Endothelial cell of umbilical vein (primary cell): ENCODE results near the gene FAM131B. TPM values are rescaled to one million over a fixed set of nuclear protein-coding genes. Genes with fewer than 3 reads are reported as not detected.

Experiments
- BruUV-seq: library from RNA; stranded (reverse); fragments of 400-500 nt; replicated peaks from 2 replicates; lab custom pipeline; 2021; lab: Mats Ljungman, UMichigan
- CTCF ChIA-PET: fragments of 300-600, 350-600 bp; sonication (Branson Sonifier 250); formaldehyde crosslinking; loops from one replicate; lab custom pipeline; 2021; ENCODE audit warnings: antibody characterized with exemption, inconsistent platforms; lab: Charles Lee
- POLR2A ChIA-PET: fragments of 300-600, 350-600 bp; sonication (Branson Sonifier 250); formaldehyde crosslinking; loops from one replicate; lab custom pipeline; 2021; ENCODE audit warnings: antibody characterized with exemption, inconsistent platforms; lab: Charles Lee
- DNase-seq: peaks from one replicate; pipeline ENCODE4 v3.0.0-alpha.2; 2011; ENCODE audit warnings: low read depth, low spot score
- FAIRE-seq: peaks from 2 replicates; lab custom pipeline; 2011; peaks lifted over from hg19 to GRCh38; lab: Jason Lieb, UNC
- H2AFZ ChIP-seq: 2 replicates; pipeline ENCODE4 v1.6.0; 2012; ENCODE audit warnings: low read depth, low read length, control low read depth, inconsistent platforms
- H3K27ac ChIP-seq: 2 replicates; pipeline ENCODE4 v1.5.1; 2011; ENCODE audit warnings: low read depth, mild to moderate bottlenecking, control low read depth, low read length, moderate library complexity; ENCODE audit not compliant: insufficient read depth
- H3K27me3 ChIP-seq, 2 experiments: 2 replicates each; pipeline versions ENCODE4 v1.6.0 to v1.6.1; 2011; ENCODE audit warnings: low read length in 2 of 2, mixed read lengths in 1 of 2; ENCODE audit not compliant: control insufficient read depth in 2 of 2, insufficient read depth in 2 of 2
- H3K36me3 ChIP-seq, 2 experiments: 2 replicates in 1 of 2; 3 replicates in 1 of 2; pipeline ENCODE4 v1.5.1; 2011; ENCODE audit warnings: low read length in 2 of 2, mild to moderate bottlenecking in 1 of 2, moderate library complexity in 1 of 2; ENCODE audit not compliant: control insufficient read depth in 2 of 2, insufficient read depth in 2 of 2; ENCODE audit errors: extremely low read depth in 1 of 2
- H3K4me1 ChIP-seq: 3 replicates; pipeline ENCODE4 v1.5.1; 2011; ENCODE audit warnings: mild to moderate bottlenecking, low read length; ENCODE audit not compliant: control insufficient read depth, insufficient read depth; ENCODE audit errors: extremely low read depth
- H3K4me2 ChIP-seq: 2 replicates; pipeline ENCODE4 v1.6.1; 2011; ENCODE audit warnings: low read length, control low read depth, mixed read lengths; ENCODE audit not compliant: insufficient read depth
- H3K4me3 ChIP-seq, 3 experiments: fragments of 200-600 bp in 1 of 3; sonication (generic), shearing (Covaris generic) in 1 of 3; replicated peaks in 1 of 3; 2 replicates each; pipeline ENCODE4 v1.5.1; 2011 to 2016; ENCODE audit warnings: control low read depth in 3 of 3, low read length in 3 of 3, mild to moderate bottlenecking in 2 of 3, inconsistent platforms in 1 of 3, low read depth in 1 of 3, moderate library complexity in 1 of 3; ENCODE audit not compliant: insufficient read depth in 1 of 3
- H3K79me2 ChIP-seq: 2 replicates; pipeline ENCODE4 v1.6.0; 2012; ENCODE audit warnings: low read length, inconsistent platforms; ENCODE audit not compliant: control insufficient read depth, insufficient read depth
- H3K9ac ChIP-seq: replicated peaks from 2 replicates; pipeline ENCODE3; 2011; ENCODE audit warnings: low read length, control low read depth; ENCODE audit not compliant: insufficient read depth; ENCODE audit errors: extremely low read depth
- H3K9me1 ChIP-seq: replicated peaks from 3 replicates; pipeline ENCODE4 v1.6.0; 2011; ENCODE audit warnings: mild to moderate bottlenecking, low read length; ENCODE audit not compliant: control insufficient read depth, insufficient read depth; ENCODE audit errors: extremely low read depth
- H3K9me3 ChIP-seq: replicated peaks from 2 replicates; pipeline ENCODE4 v1.5.1; 2012; ENCODE audit warnings: low read length, inconsistent platforms; ENCODE audit not compliant: control insufficient read depth, insufficient read depth
- H4K20me1 ChIP-seq: replicated peaks from 2 replicates; pipeline ENCODE3; 2011; ENCODE audit warnings: mild to moderate bottlenecking, low read length; ENCODE audit not compliant: control insufficient read depth, insufficient read depth; ENCODE audit errors: extremely low read depth
- EZH2 ChIP-seq: IDR thresholded peaks from 2 replicates; pipeline ENCODE4 v1.6.1; 2012; ENCODE audit warnings: borderline replicate concordance, low read depth, mild to moderate bottlenecking, moderate library complexity, low read length, inconsistent platforms; ENCODE audit not compliant: severe bottlenecking
- FOS ChIP-seq: IDR thresholded peaks from 2 replicates; pipeline ENCODE4 v1.6.1; 2011; ENCODE audit warnings: mild to moderate bottlenecking, low read length, moderate library complexity, borderline replicate concordance; ENCODE audit not compliant: insufficient read depth
- GATA2 ChIP-seq: IDR thresholded peaks from 2 replicates; pipeline ENCODE4 v1.7.0; 2011; ENCODE audit warnings: low read depth, mild to moderate bottlenecking, moderate library complexity, mixed read lengths, low read length; ENCODE audit not compliant: insufficient read length, insufficient read depth
- JUN ChIP-seq: IDR thresholded peaks from 2 replicates; pipeline ENCODE4 v1.6.1; 2011; ENCODE audit warnings: borderline replicate concordance, low read depth; ENCODE audit not compliant: insufficient read length, insufficient read depth
- MYC ChIP-seq: IDR thresholded peaks from one replicate; pipeline ENCODE4 v1.6.1; 2011; ENCODE audit warnings: mild to moderate bottlenecking, low read depth, low read length
- POLR2A ChIP-seq: IDR thresholded peaks from 2 replicates; pipeline ENCODE4 v1.6.1; 2012; ENCODE audit warnings: low read depth, mild to moderate bottlenecking, control low read depth, low read length
- POLR2AphosphoS5 ChIP-seq: IDR thresholded peaks from 2 replicates; pipeline ENCODE4 v1.6.1; 2012; ENCODE audit warnings: low read depth, mild to moderate bottlenecking, control low read depth, low read length, moderate library complexity; ENCODE audit not compliant: insufficient read depth
- dilution Hi-C: fragments of 300-500 bp; cut with MboI; formaldehyde crosslinking; loops from one replicate; pipeline ENCODE4 v1.15.0; 2019; ENCODE audit warnings: low sequenced_read_pairs; ENCODE audit not compliant: extremely low pct_ligation_motif_present
- intact Hi-C: fragments of 100-400 bp; cut with micrococcal nuclease; formaldehyde crosslinking; loops from one replicate; pipeline ENCODE4 v1.10.0; 2022
- polyA plus RNA-seq, 4 experiments: library from polyadenylated mRNA; depleted of rRNA in 3 of 4; stranded (reverse) in 3 of 4; unstranded in 1 of 4; fragments of >200 nt; gene quantifications; 2 replicates each; pipeline versions ENCODE4 v1.2.1 to v1.2.3, GENCODE V29; 2011 to 2012; ENCODE audit warnings: missing spikeins in 1 of 4
- total RNA-seq: library from RNA; stranded (reverse); gene quantifications from 2 replicates; pipeline ENCODE4 v1.2.3, GENCODE V29; 2021
- TF ChIP-seq, protein P1 (sequence below), 2 donors: IDR thresholded peaks; 1 replicate in 1 of 2; 2 replicates in 1 of 2; pipeline ENCODE4 v1.5.1; 2011; ENCODE audit warnings: low read length in 2 of 2, mild to moderate bottlenecking in 2 of 2, moderate library complexity in 2 of 2, control low read depth in 1 of 2, inconsistent platforms in 1 of 2, low read depth in 1 of 2; ENCODE audit not compliant: insufficient read depth in 1 of 2; ENCODE audit errors: extremely low read depth in 1 of 2
- TF ChIP-seq, protein P2 (sequence below): IDR thresholded peaks from 2 replicates; pipeline ENCODE4 v1.6.1; 2011; ENCODE audit not compliant: insufficient read depth, insufficient read length

Gene FAM131B
- total and polyA plus RNA-seq, 2 donors (not counting 3 experiments of a cell fraction or from before 2014, with no cell fraction given): 1.6 to 1.8 TPM

DNA sequence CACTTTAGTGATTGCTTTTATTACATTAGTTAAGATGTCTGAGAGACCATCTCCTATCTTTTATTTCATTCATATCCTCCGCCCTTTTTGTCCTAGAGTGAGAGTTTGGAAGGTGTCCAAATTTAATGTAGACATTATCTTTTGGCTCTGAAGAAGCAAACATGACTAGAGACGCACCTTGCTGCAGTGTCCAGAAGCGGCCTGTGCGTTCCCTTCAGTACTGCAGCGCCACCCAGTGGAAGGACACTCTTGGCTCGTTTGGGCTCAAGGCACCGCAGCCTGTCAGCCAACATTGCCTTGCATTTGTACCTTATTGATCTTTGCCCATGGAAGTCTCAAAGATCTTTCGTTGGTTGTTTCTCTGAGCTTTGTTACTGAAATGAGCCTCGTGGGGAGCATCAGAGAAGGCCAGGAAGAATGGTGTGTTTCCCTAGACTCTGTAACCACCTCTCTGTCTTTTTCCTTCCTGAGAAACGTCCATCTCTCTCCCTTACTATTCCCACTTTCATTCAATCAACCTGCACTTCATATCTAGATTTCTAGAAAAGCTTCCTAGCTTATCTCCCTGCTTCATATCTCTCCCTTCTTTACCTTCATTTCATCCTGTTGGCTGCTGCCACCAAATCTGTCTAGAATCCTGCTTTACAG lies 57.0 kb downstream of the FAM131B start:
- Histone ChIP-seq H3K4me3 (no peak overlapping the region), H3K27ac (no peak overlapping the region), H4K20me1 (no peaks in the 10 kb centered on the region), H3K9me1 (no peaks in the 10 kb centered on the region), H3K4me1 (no peaks in the 10 kb centered on the region), H3K9me3 (no peaks in the 10 kb centered on the region), H3K79me2 (no peaks in the 10 kb centered on the region), H3K9ac (no peak overlapping the region), H3K4me2 (no peak overlapping the region), H3K36me3 (peaks cover 33 to 44% of the 10 kb centered on the region in 2 experiments), H3K27me3 (no peaks in the 10 kb centered on the region), H2AFZ (no peak overlapping the region)
- intact Hi-C loops (loop anchor here (1.0 to 5.0 kb wide), 2 partner anchors 57 to 65 kb away; partner anchors contain the start of gene FAM131B), dilution Hi-C loops (no loop called here)
- TF ChIP-seq GATA2: no peak
- TF ChIP-seq FOS: no peak
- TF ChIP-seq, protein P1, sequence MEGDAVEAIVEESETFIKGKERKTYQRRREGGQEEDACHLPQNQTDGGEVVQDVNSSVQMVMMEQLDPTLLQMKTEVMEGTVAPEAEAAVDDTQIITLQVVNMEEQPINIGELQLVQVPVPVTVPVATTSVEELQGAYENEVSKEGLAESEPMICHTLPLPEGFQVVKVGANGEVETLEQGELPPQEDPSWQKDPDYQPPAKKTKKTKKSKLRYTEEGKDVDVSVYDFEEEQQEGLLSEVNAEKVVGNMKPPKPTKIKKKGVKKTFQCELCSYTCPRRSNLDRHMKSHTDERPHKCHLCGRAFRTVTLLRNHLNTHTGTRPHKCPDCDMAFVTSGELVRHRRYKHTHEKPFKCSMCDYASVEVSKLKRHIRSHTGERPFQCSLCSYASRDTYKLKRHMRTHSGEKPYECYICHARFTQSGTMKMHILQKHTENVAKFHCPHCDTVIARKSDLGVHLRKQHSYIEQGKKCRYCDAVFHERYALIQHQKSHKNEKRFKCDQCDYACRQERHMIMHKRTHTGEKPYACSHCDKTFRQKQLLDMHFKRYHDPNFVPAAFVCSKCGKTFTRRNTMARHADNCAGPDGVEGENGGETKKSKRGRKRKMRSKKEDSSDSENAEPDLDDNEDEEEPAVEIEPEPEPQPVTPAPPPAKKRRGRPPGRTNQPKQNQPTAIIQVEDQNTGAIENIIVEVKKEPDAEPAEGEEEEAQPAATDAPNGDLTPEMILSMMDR (IDR thresholded peaks at IDR 0.05; ENCODE audit: extremely low read depth in 1 of 2, insufficient read depth in 1 of 2, low read depth in 1 of 2, low read length in 2 of 2): peak; percentile 72 to 86
- BruUV-seq: TSS peak; percentile 30
- CTCF ChIA-PET: interaction anchor here (0.7 to 2.8 kb wide), 8 partner anchors 10 to 91 kb away, joined by 3 to 45 read pairs (median 6); no protein-coding TSS in a partner anchor
- POLR2A ChIA-PET: no interaction called here
- FAIRE-seq (peak; percentile 74), DNase-seq (peak; percentile 57)

DNA sequence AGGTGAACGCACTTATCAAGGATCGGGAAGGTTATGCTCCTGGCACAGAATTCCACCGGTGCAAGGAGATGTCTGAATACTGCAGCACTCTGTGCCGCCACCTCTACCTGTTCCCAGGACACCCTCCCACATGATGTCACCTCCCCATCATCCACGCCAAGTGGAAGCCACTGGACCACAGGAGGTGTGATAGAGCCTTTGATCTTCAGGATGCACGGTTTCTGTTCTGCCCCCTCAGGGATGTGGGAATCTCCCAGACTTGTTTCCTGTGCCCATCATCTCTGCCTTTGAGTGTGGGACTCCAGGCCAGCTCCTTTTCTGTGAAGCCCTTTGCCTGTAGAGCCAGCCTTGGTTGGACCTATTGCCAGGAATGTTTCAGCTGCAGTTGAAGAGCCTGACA lies 57.6 kb downstream of the FAM131B start:
- DNase-seq (no peak), FAIRE-seq (no peak)
- Histone ChIP-seq H3K79me2 (no peaks in the 10 kb centered on the region), H3K4me1 (no peaks in the 10 kb centered on the region), H3K27ac (no peak overlapping the region), H3K9ac (no peak overlapping the region), H4K20me1 (no peaks in the 10 kb centered on the region), H3K9me1 (no peaks in the 10 kb centered on the region), H3K36me3 (peaks cover 38 to 50% of the 10 kb centered on the region in 2 experiments), H2AFZ (no peak overlapping the region), H3K27me3 (no peaks in the 10 kb centered on the region), H3K9me3 (no peaks in the 10 kb centered on the region), H3K4me2 (no peak overlapping the region), H3K4me3 (no peak overlapping the region)
- TF ChIP-seq, protein P1 (IDR thresholded peaks at IDR 0.05; ENCODE audit: extremely low read depth in 1 of 2, insufficient read depth in 1 of 2, low read depth in 1 of 2, low read length in 2 of 2): no peak
- TF ChIP-seq FOS (no peak), EZH2 (no peak), POLR2A (no peak), MYC (no peak), POLR2AphosphoS5 (no peak), GATA2 (no peak), JUN (no peak)
- TF ChIP-seq, protein P2, sequence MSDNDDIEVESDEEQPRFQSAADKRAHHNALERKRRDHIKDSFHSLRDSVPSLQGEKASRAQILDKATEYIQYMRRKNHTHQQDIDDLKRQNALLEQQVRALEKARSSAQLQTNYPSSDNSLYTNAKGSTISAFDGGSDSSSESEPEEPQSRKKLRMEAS: no peak
- intact Hi-C loops: loop anchor here (1.0 to 5.0 kb wide), 2 partner anchors 57 to 65 kb away; partner anchors contain the start of gene FAM131B
- no TSS peak for BruUV-seq
- dilution Hi-C loops: no loop called here
- POLR2A ChIA-PET: no interaction called here
- CTCF ChIA-PET: interaction anchor here (0.7 to 2.8 kb wide), 8 partner anchors 9 to 90 kb away, joined by 3 to 45 read pairs (median 6); no protein-coding TSS in a partner anchor
